ENCODE data around the gene SYT1.

The SYT1 gene

DNA sequence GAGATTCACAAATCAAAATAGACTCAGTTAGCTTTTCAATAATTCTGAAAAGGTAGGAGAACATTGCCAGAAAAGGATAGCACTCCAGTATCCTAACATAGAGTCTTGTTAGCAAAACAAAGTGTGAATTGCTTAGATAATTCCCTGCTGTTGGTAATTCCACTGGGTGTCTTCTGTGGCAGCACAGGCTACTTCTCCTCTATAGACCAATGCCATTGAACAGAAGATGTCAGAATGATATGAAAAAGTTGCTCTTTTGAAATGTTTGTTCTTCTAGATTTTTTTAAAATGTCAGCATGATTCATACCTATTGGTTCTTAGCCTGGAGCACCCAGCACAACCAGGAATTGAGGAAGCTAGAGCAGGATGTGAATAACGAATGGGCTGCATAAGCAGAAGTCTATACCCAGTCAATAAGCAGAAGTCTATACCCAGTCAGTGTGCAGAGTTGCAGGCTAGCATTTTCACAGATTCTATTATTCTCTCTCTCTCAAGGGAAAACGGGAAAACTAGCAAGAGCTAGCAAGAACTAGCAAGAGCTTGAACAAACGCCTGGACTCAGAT lies 112.8 kb downstream of the SYT1 start:
- H3K27ac ChIP-seq (ENCODE audit: low read length), result no peak overlapping the region
- H3K27me3 ChIP-seq (ENCODE audit: low read depth, low read length), result no peaks in the 10 kb centered on the region
- H3K4me3 ChIP-seq (ENCODE audit: low read depth in 1 of 2, low read length in 2 of 2), result no peak overlapping the region
- H3K9me3 ChIP-seq (ENCODE audit: control insufficient read depth in 1 of 2, low read length in 2 of 2), result no peaks in the 10 kb centered on the region
- no peaks in the 10 kb centered on the region for H3K36me3 ChIP-seq (ENCODE audit: control insufficient read depth in 1 of 2, insufficient read depth in 2 of 2, low read length in 2 of 2)
- no peaks in the 10 kb centered on the region for H3K4me1 ChIP-seq (ENCODE audit: control insufficient read depth in 1 of 2, insufficient read depth in 2 of 2, low read length in 2 of 2)

DNA sequence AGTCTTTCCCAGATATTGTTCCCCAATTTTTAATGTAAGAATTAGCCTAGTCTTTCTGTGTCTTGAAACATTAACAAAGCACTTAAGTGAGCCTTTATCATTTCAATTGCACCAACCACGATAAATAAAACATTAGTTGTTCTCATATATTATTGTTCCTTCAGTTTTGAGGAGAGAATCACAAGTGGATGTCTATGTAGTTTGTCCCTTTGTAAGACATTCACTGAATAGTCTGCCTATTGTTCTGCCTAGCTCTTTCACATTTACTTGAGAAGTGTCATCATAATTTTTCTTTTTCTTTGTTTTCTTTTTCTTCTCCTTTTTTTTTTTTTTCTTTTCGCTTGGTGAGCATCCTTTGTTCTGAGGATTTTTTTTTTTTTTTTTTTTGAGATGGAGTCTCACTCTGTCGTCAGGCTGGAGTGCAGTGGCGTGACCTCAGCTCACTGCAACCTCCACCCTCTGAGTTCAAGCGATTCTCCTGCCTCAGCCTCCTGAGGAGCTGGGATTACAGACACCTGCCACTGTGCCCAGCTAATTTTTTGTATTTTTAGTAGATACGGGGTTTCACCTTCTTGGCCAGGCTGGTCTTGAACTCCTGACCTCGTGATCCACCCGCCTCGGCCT lies 129.7 kb downstream of the SYT1 start:
- H3K27me3 ChIP-seq (ENCODE audit: low read depth, low read length), result no peaks in the 10 kb centered on the region
- H3K9me3 ChIP-seq (ENCODE audit: control insufficient read depth in 1 of 2, low read length in 2 of 2), result no peaks in the 10 kb centered on the region
- no peaks in the 10 kb centered on the region for H3K4me1 ChIP-seq (ENCODE audit: control insufficient read depth in 1 of 2, insufficient read depth in 2 of 2, low read length in 2 of 2)
- no peak overlapping the region for H3K27ac ChIP-seq (ENCODE audit: low read length)
- no peaks in the 10 kb centered on the region for H3K36me3 ChIP-seq (ENCODE audit: control insufficient read depth in 1 of 2, insufficient read depth in 2 of 2, low read length in 2 of 2)
- no peak overlapping the region for H3K4me3 ChIP-seq (ENCODE audit: low read depth in 1 of 2, low read length in 2 of 2)

DNA sequence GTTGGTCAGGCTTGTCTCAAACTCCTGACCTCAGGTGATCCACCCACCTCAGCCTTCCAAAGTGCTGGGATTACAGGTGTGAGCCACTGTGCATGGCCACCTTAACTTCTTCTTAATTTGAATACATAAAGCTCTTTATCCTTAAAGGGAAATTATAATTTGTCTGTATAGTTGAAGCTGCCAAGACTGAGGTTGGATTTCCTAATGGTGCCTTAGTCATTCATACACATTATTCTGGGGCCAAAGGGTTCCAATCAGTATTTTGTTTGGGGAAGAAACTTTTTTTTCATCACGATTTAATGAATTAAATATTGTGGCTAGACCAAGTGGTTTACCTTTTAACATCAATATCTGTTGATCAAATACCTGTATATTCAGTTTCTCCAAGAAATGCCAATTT lies 135.9 kb downstream of the SYT1 start:
- Histone ChIP-seq H3K36me3 (ENCODE audit: control insufficient read depth in 1 of 2, insufficient read depth in 2 of 2, low read length in 2 of 2) (no peaks in the 10 kb centered on the region), H3K27me3 (ENCODE audit: low read depth, low read length) (no peaks in the 10 kb centered on the region), H3K9me3 (ENCODE audit: control insufficient read depth in 1 of 2, low read length in 2 of 2) (no peaks in the 10 kb centered on the region), H3K4me1 (ENCODE audit: control insufficient read depth in 1 of 2, insufficient read depth in 2 of 2, low read length in 2 of 2) (no peaks in the 10 kb centered on the region), H3K27ac (ENCODE audit: low read length) (no peak overlapping the region), H3K4me3 (ENCODE audit: low read depth in 1 of 2, low read length in 2 of 2) (no peak overlapping the region)

- H3K4me3 ChIP-seq (ENCODE audit: low read depth in 1 of 2, low read length in 2 of 2), result no peak overlapping the region
- H3K4me1 ChIP-seq (ENCODE audit: control insufficient read depth in 1 of 2, insufficient read depth in 2 of 2, low read length in 2 of 2), result no peaks in the 10 kb centered on the region
- H3K27ac ChIP-seq (ENCODE audit: low read length), result no peak overlapping the region
- H3K36me3 ChIP-seq (ENCODE audit: control insufficient read depth in 1 of 2, insufficient read depth in 2 of 2, low read length in 2 of 2), result no peaks in the 10 kb centered on the region
- H3K27me3 ChIP-seq (ENCODE audit: low read depth, low read length), result no peaks in the 10 kb centered on the region
- no peaks in the 10 kb centered on the region for H3K9me3 ChIP-seq (ENCODE audit: control insufficient read depth in 1 of 2, low read length in 2 of 2)
Measured at GRCh38 chr12:79001404-79001803, 136.8 kb downstream of the SYT1 start.

- H3K27me3 ChIP-seq (ENCODE audit: low read depth, low read length), result no peaks in the 10 kb centered on the region
- no peaks in the 10 kb centered on the region for H3K9me3 ChIP-seq (ENCODE audit: control insufficient read depth in 1 of 2, low read length in 2 of 2)
- no peak overlapping the region for H3K4me3 ChIP-seq (ENCODE audit: low read depth in 1 of 2, low read length in 2 of 2)
- no peak overlapping the region for H3K27ac ChIP-seq (ENCODE audit: low read length)
- H3K4me1 ChIP-seq (ENCODE audit: control insufficient read depth in 1 of 2, insufficient read depth in 2 of 2, low read length in 2 of 2), result no peaks in the 10 kb centered on the region
- H3K36me3 ChIP-seq (ENCODE audit: control insufficient read depth in 1 of 2, insufficient read depth in 2 of 2, low read length in 2 of 2), result no peaks in the 10 kb centered on the region
Measured at GRCh38 chr12:79006306-79006705, 141.7 kb downstream of the SYT1 start.

DNA sequence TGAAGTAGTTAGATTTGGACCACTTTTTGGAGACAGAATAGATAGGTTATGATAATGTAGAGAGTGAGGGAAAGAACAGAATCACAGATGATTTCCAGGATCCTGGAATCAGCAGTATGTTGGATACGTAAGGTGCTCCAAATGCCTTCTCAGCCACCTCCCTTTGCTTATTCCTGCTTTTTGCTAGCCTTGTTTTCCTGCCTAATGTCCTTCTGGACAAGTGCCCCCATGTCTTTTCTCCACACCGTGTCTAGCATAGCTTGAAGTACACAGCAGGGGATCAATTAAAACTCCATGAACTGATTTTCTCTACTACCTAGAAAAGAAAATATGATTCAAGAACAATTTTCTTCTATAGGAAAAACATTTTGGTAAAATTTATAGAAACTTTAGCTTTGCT lies 144.0 kb downstream of the SYT1 start:
- Histone ChIP-seq H3K27me3 (ENCODE audit: low read depth, low read length) (no peaks in the 10 kb centered on the region), H3K27ac (ENCODE audit: low read length) (no peak overlapping the region), H3K4me3 (ENCODE audit: low read depth in 1 of 2, low read length in 2 of 2) (no peak overlapping the region), H3K36me3 (ENCODE audit: control insufficient read depth in 1 of 2, insufficient read depth in 2 of 2, low read length in 2 of 2) (no peaks in the 10 kb centered on the region), H3K4me1 (ENCODE audit: control insufficient read depth in 1 of 2, insufficient read depth in 2 of 2, low read length in 2 of 2) (no peaks in the 10 kb centered on the region), H3K9me3 (ENCODE audit: control insufficient read depth in 1 of 2, low read length in 2 of 2) (no peaks in the 10 kb centered on the region)

DNA sequence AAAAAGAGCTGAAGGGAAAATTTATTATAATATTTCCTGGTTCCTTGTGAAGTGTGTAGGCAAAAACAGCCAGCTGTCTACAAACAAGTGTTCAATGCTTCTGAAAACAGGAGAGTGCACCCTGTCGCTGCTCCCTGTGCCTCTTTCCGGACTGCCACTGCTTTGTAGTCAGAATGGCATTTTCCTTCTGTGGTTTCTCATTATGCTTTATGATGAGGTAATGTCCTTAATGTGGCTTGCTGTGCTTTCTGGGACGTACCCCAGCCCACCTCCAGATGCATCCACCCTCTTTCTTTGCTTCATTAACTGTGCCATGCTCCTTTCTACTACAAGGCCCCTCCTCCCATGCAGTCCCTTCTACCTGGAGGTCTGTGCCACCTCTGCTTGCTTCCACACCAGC lies 148.1 kb downstream of the SYT1 start:
- H3K36me3 ChIP-seq (ENCODE audit: control insufficient read depth in 1 of 2, insufficient read depth in 2 of 2, low read length in 2 of 2), result no peaks in the 10 kb centered on the region
- H3K27me3 ChIP-seq (ENCODE audit: low read depth, low read length), result no peaks in the 10 kb centered on the region
- H3K9me3 ChIP-seq (ENCODE audit: control insufficient read depth in 1 of 2, low read length in 2 of 2), result no peaks in the 10 kb centered on the region
- no peak overlapping the region for H3K4me3 ChIP-seq (ENCODE audit: low read depth in 1 of 2, low read length in 2 of 2)
- no peaks in the 10 kb centered on the region for H3K4me1 ChIP-seq (ENCODE audit: control insufficient read depth in 1 of 2, insufficient read depth in 2 of 2, low read length in 2 of 2)
- H3K27ac ChIP-seq (ENCODE audit: low read length), result no peak overlapping the region

- Histone ChIP-seq H3K27ac (ENCODE audit: low read length) (no peak overlapping the region), H3K27me3 (ENCODE audit: low read depth, low read length) (no peaks in the 10 kb centered on the region), H3K4me1 (ENCODE audit: control insufficient read depth in 1 of 2, insufficient read depth in 2 of 2, low read length in 2 of 2) (no peaks in the 10 kb centered on the region), H3K4me3 (ENCODE audit: low read depth in 1 of 2, low read length in 2 of 2) (no peak overlapping the region), H3K9me3 (ENCODE audit: control insufficient read depth in 1 of 2, low read length in 2 of 2) (no peaks in the 10 kb centered on the region), H3K36me3 (ENCODE audit: control insufficient read depth in 1 of 2, insufficient read depth in 2 of 2, low read length in 2 of 2) (no peaks in the 10 kb centered on the region)
Measured at GRCh38 chr12:79016181-79016580, 151.6 kb downstream of the SYT1 start.

DNA sequence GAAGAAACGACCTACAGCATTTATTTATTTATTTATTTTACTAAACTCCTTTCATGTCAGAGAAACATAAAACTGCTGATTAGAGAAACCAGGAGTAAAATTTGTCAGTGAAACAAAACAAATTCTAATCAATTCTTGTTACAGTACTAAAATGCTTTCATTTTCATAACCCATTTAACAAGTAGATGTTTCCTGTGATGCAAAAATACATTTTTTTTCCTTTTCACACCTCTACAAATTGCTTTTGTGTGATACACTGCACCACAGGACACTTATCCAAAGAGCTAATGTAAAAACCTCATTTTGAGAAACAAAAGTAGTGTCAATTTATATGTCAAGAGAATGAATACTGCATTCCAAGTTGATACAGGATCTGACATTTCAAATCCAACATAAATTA lies 155.1 kb downstream of the SYT1 start:
- H3K27me3 ChIP-seq (ENCODE audit: low read depth, low read length), result no peaks in the 10 kb centered on the region
- H3K4me3 ChIP-seq (ENCODE audit: low read depth in 1 of 2, low read length in 2 of 2), result no peak overlapping the region
- H3K27ac ChIP-seq (ENCODE audit: low read length), result no peak overlapping the region
- no peaks in the 10 kb centered on the region for H3K9me3 ChIP-seq (ENCODE audit: control insufficient read depth in 1 of 2, low read length in 2 of 2)
- H3K36me3 ChIP-seq (ENCODE audit: control insufficient read depth in 1 of 2, insufficient read depth in 2 of 2, low read length in 2 of 2), result no peaks in the 10 kb centered on the region
- no peaks in the 10 kb centered on the region for H3K4me1 ChIP-seq (ENCODE audit: control insufficient read depth in 1 of 2, insufficient read depth in 2 of 2, low read length in 2 of 2)

DNA sequence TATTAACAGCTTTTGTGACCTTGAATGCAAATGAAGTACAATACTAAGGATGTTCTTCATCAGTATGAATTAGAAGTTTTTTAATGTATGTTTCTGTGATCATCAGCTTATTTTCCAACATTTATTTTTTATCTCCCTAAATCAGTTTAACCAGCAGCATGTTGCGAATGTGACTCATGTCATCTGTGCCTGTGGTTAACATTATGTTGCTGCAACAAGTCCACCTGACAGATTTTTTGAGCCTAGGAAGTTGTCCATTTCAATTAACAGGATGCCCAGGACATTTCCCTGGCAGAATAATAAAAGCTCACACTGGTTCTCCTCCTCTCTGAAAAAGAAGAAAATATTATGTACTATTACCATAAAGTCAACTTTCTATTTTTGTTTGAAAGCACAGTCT lies 155.5 kb downstream of the SYT1 start:
- Histone ChIP-seq H3K36me3 (ENCODE audit: control insufficient read depth in 1 of 2, insufficient read depth in 2 of 2, low read length in 2 of 2) (no peaks in the 10 kb centered on the region), H3K9me3 (ENCODE audit: control insufficient read depth in 1 of 2, low read length in 2 of 2) (no peaks in the 10 kb centered on the region), H3K4me3 (ENCODE audit: low read depth in 1 of 2, low read length in 2 of 2) (no peak overlapping the region), H3K27ac (ENCODE audit: low read length) (no peak overlapping the region), H3K4me1 (ENCODE audit: control insufficient read depth in 1 of 2, insufficient read depth in 2 of 2, low read length in 2 of 2) (no peaks in the 10 kb centered on the region), H3K27me3 (ENCODE audit: low read depth, low read length) (no peaks in the 10 kb centered on the region)

DNA sequence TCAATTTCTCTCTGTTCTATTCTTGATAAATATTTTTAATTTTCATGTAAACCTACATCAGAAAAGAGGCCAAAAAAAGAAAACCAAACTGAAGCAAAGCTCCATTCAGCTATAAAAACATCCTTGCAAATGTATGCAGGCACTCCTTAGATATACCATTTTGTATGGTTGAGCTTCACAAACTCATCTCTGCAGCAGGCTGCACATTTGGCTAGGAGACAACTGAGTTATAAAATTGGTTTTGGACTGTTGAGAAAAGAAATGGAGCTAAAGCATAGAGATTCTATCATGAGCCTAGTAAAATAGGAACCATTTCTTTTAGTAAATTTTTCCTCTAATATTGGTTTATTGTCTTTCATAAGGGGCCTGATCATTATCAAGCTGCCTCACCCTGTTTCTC lies 156.4 kb downstream of the SYT1 start:
- Histone ChIP-seq H3K27ac (ENCODE audit: low read length) (no peak overlapping the region), H3K4me1 (ENCODE audit: control insufficient read depth in 1 of 2, insufficient read depth in 2 of 2, low read length in 2 of 2) (no peaks in the 10 kb centered on the region), H3K4me3 (ENCODE audit: low read depth in 1 of 2, low read length in 2 of 2) (no peak overlapping the region), H3K9me3 (ENCODE audit: control insufficient read depth in 1 of 2, low read length in 2 of 2) (no peaks in the 10 kb centered on the region), H3K27me3 (ENCODE audit: low read depth, low read length) (no peaks in the 10 kb centered on the region), H3K36me3 (ENCODE audit: control insufficient read depth in 1 of 2, insufficient read depth in 2 of 2, low read length in 2 of 2) (no peaks in the 10 kb centered on the region)

DNA sequence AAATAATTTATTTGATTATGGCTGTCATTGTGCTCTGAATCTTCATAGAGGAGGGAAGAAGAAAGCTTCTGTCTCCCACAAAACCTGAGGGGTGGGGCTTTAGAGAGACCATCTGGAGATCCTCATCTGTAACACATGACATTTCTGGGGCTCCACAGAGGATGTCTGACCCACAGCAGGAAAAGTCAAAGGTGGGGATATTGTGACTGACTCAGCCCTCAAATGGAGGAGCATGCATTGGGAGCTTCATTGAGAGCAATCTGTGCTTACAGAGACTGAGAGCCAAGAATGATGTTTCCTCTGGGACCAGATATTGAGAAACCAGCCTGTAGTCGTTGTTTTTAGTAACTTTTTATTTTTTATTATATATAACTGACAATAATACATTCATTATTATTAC lies 158.7 kb downstream of the SYT1 start:
- H3K27me3 ChIP-seq (ENCODE audit: low read depth, low read length), result no peaks in the 10 kb centered on the region
- no peak overlapping the region for H3K4me3 ChIP-seq (ENCODE audit: low read depth in 1 of 2, low read length in 2 of 2)
- no peaks in the 10 kb centered on the region for H3K9me3 ChIP-seq (ENCODE audit: control insufficient read depth in 1 of 2, low read length in 2 of 2)
- no peaks in the 10 kb centered on the region for H3K4me1 ChIP-seq (ENCODE audit: control insufficient read depth in 1 of 2, insufficient read depth in 2 of 2, low read length in 2 of 2)
- no peak overlapping the region for H3K27ac ChIP-seq (ENCODE audit: low read length)
- no peaks in the 10 kb centered on the region for H3K36me3 ChIP-seq (ENCODE audit: control insufficient read depth in 1 of 2, insufficient read depth in 2 of 2, low read length in 2 of 2)
